Activated naive CD4-positive, alpha-beta T cell treated with anti-CD3 and anti-CD28 coated beads, Interleukin-2, amount 50 U/mL, for 16 hours (primary cell): ENCODE measurements around the gene DYNC1LI1.
"Not testable (repeated sequence)": the region's sequence is repeated elsewhere in the genome, so short reads cannot be mapped to it uniquely, and the experiment has no call there.

Source experiments
- DNase-seq: peaks from one replicate; pipeline ENCODE4 v3.0.0-alpha.2; 2020

The DYNC1LI1 gene

GRCh38 chr3:32578669-32579068 is 8.0 kb upstream of the DYNC1LI1 start:
- not testable (repeated sequence) for DNase-seq

- no peak for DNase-seq
Observed at GRCh38 chr3:32577581-32578556, 7.2 kb upstream of the DYNC1LI1 start.

GRCh38 chr3:32577174-32577573 is 6.5 kb upstream of the DYNC1LI1 start:
- no peak for DNase-seq

- no peak for DNase-seq
Observed at GRCh38 chr3:32575451-32576113, 4.9 kb upstream of the DYNC1LI1 start.

- DNase-seq: no peak
Observed at GRCh38 chr3:32571192-32571485, 481 bp upstream of the DYNC1LI1 start.

GRCh38 chr3:32569540-32570420 is 878 bp downstream of the DYNC1LI1 start:
- DNase-seq: peak; percentile 45

GRCh38 chr3:32568953-32569352 is 1.7 kb downstream of the DYNC1LI1 start:
- no peak for DNase-seq

- DNase-seq: no peak
Observed at GRCh38 chr3:32564195-32564594, 6.5 kb downstream of the DYNC1LI1 start.

- DNase-seq: no peak
Observed at GRCh38 chr3:32562640-32563039, 8.0 kb downstream of the DYNC1LI1 start.

GRCh38 chr3:32557640-32558352 is 12.9 kb downstream of the DYNC1LI1 start:
- DNase-seq: no peak

GRCh38 chr3:32556332-32556731 is 14.3 kb downstream of the DYNC1LI1 start:
- no peak for DNase-seq

GRCh38 chr3:32553973-32554372 is 16.7 kb downstream of the DYNC1LI1 start:
- DNase-seq: no peak

- no peak for DNase-seq
Observed at GRCh38 chr3:32553459-32553858, 17.2 kb downstream of the DYNC1LI1 start.

- DNase-seq: no peak
Observed at GRCh38 chr3:32552013-32552412, 18.6 kb downstream of the DYNC1LI1 start.

- no peak for DNase-seq
Observed at GRCh38 chr3:32551496-32551895, 19.2 kb downstream of the DYNC1LI1 start.

GRCh38 chr3:32551087-32551486 is 19.6 kb downstream of the DYNC1LI1 start:
- no peak for DNase-seq

GRCh38 chr3:32545305-32545704 is 25.4 kb downstream of the DYNC1LI1 start:
- no peak for DNase-seq

GRCh38 chr3:32544894-32545293 is 25.8 kb downstream of the DYNC1LI1 start:
- no peak for DNase-seq

- DNase-seq: no peak
Observed at GRCh38 chr3:32542807-32543206, 27.9 kb downstream of the DYNC1LI1 start.

- DNase-seq: no peak
Observed at GRCh38 chr3:32540899-32541298, 29.8 kb downstream of the DYNC1LI1 start.

- DNase-seq: no peak
Observed at GRCh38 chr3:32532434-32532833, 38.2 kb downstream of the DYNC1LI1 start.

- no peak for DNase-seq
Observed at GRCh38 chr3:32531010-32531647, 39.5 kb downstream of the DYNC1LI1 start.
